ENCODE data around the gene SLC4A5.

SLC4A5 gene, protein sequence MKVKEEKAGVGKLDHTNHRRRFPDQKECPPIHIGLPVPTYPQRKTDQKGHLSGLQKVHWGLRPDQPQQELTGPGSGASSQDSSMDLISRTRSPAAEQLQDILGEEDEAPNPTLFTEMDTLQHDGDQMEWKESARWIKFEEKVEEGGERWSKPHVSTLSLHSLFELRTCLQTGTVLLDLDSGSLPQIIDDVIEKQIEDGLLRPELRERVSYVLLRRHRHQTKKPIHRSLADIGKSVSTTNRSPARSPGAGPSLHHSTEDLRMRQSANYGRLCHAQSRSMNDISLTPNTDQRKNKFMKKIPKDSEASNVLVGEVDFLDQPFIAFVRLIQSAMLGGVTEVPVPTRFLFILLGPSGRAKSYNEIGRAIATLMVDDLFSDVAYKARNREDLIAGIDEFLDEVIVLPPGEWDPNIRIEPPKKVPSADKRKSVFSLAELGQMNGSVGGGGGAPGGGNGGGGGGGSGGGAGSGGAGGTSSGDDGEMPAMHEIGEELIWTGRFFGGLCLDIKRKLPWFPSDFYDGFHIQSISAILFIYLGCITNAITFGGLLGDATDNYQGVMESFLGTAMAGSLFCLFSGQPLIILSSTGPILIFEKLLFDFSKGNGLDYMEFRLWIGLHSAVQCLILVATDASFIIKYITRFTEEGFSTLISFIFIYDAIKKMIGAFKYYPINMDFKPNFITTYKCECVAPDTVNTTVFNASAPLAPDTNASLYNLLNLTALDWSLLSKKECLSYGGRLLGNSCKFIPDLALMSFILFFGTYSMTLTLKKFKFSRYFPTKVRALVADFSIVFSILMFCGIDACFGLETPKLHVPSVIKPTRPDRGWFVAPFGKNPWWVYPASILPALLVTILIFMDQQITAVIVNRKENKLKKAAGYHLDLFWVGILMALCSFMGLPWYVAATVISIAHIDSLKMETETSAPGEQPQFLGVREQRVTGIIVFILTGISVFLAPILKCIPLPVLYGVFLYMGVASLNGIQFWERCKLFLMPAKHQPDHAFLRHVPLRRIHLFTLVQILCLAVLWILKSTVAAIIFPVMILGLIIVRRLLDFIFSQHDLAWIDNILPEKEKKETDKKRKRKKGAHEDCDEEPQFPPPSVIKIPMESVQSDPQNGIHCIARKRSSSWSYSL

DNA sequence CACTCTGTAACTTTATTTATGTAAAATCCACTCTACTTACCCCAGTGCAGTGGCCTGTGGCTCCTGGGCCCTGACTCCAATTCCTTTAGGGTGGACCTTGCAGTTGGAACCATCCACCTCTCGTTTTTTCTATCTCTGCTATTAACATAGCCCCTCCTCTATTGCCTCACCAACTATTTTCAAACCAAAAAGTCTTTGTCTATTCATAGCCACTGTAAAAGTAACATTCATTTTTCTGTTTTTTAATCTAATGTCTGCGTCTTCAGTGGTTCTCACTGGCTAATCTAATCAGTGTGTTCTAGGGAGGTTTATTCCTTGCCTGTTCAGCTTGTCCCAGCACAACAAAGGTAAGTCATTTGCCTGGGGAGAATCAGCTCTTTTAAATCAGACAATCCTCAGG is at the start of gene SLC4A5:
TSS of gene SLC4A5 (minus strand) at position 101 of the 400 bp plus-strand sequence. CDS start 28,393 bp downstream, outside the sequence.
- no peak for DNase-seq

DNA sequence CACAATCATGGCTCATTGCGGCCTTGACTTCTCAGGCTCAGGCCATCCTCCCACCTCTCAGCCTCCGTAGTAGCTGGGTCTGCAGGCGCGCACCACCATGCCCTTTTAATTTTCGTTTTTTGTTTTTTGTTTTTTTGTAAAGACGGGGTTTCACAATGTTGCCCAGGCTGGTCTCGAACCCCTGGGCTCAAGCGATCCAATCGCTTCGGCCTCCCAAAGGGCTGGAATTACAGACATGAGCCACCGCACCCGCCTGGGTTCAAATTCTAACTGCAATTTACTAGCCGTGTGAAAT is 49.2 kb upstream of the SLC4A5 start:
- no peak for DNase-seq

DNA sequence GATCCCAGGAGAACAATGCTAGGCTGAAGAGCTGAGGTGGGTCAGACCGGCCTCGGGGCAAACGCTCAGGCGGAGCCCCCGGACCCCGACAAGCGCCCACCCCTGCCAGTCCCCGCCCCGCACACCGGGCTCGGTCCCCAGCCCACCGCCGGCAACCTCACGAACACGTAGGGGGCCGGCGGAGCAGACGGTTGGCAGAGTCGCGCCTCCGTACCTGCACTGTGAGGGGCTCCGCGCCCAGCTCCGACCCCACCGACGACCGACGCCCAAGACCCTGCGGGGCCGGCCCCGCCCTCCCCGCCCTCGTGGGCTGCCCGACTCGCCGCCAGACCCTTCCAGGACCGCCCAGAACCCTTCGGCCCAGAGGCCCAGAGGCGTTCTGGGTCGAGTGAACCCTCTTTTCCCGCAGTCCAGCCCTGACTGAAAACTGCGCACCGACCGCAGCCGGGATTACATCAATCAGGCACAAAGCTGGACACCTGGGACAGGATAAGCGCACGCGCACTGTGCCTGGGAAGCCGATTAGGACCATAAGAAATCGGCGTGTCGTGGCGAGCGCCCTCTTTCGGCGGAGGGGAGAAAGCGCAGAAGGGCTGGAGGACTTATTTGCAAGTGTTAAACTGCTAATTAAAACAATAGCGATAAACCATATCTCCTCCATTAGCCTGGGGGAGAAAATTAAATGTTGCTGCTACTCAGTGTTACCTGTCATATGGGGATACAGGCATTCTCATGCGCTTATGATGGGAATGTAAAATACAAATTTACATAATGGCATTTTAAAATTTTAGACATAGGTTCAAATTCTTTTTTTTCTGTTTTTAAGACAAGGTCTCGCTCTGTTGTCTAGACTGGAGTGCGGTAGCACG is 48.6 kb upstream of the SLC4A5 start:
- DNase-seq = peak; percentile 92

DNA sequence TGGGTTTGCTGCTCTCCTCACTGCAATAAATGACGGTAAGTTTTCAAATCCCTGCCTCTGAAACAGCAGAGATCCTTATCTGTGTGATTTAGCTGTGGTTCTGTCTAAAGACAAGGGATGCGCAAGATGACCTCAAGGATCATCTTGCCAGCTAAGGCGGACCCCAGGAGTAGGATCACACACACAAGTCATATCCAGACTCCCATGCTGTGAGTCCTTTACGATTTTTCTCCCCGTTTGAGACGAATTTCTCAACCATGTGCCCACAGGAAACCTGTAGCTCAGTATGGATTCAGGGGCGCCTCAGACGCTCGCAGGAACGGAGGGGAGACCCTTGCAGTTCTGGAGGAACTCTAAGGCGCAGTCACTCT is 48.0 kb upstream of the SLC4A5 start:
- no peak for DNase-seq

DNA sequence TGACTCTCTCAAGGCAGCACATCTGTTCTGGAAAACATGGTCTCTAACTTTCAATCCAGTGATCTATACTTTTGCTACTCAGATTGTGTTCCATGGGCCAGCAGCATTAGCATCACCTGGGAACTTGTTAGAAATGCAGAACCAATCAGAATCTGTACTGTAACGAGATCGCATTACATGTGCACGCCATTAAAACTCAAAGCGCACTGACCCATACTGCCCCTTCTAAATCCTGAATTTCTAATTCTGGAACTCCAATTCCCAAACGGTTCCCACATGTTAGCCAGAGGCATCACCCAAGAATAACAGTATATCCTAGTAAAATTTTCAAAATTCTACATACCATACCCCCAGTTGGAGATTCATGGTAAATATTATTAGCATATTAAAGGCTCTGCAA is 47.4 kb upstream of the SLC4A5 start:
- DNase-seq = no peak

DNA sequence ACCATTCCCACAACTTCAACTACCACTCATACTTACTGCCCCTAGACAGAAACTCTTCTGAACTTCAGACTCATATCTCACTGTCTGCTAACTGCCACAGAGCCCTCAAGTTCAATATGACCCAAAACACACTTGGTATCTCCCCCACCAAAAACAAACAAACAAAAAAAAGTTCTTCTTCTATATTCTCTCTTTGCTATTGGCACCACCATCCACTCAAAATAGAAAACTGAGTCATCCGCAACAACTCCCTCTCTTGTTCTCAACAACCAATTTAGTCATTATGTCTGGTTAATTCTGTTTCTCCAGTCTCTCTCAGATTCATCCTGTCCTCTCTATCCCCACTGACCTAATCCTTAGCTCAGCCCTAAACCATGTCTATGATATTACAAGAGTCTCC is 44.1 kb upstream of the SLC4A5 start:
- no peak for DNase-seq

DNA sequence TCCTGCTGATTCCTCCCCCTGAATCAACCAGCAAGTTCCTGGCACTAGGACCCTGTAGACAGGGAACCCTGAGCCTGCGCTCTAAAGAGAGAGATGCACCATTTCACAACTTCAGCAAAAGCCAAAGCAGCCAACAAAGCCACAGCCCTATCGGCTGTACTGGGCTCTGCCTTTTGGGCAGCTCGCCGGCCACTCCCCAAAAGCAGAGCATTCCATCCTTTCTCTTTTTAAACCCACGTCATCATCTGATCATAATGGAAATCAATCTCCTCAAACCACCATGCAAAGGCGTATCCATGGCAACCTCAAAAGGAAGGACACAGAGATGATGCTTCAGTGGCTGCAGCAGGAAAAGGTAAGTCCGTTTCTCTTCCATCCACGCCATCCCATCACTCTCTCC is 42.2 kb upstream of the SLC4A5 start:
- DNase-seq = no peak

DNA sequence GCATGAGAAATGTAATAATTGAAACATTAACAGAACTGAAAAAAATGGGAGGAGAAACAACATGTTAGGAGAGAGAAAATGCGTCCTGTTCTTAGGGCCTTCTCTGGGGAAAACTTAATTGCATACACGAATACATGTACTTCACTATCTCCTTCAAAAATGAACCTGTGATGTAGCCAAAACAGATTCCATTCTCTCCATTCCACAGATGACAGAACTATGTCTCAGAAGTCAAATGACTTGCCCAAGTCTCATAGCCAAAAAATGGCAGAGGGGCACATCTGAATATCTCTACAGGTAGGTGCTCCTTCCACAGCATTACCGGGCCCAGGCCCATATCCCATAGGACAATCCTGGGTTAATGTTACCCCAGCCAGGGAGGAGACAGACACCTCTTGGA is 40.8 kb upstream of the SLC4A5 start:
- DNase-seq = no peak

DNA sequence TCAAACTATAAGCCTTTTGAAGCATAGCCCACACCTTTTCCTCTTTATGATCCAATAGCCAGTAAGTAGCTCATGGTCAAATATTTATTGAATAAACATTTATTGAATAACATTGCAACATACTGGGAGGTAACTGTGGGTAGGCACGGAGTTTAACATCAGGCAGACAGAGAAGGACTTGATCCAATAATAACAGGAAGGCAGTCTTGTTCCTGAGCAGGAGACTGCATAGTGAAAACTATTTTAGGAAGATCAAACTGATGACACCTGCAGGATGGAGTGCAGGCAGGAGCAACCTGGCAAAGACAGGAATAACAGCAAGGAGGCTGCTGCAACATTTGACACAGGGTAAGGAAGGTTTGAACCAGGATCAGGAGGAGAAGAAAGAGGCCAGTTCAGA is 40.0 kb upstream of the SLC4A5 start:
- DNase-seq = no peak

DNA sequence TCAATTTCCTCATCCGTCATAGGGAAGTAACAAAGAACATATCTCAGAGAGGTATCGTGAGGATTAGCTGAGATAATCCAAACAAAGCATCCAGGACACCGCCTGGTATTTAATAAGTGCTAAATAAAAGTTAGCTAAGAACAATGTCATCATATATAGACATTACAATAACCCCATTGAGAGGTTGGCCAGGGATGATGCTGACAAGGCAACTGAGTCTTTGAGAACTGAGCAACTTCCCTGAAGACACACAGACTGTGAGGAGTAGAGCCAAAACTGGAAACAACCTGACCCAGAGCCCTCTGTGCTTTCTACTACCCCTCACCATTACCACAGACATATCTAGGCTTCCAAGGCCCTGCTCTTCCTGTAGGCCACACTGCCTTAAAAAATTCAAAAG is 38.5 kb upstream of the SLC4A5 start:
- no peak for DNase-seq

DNA sequence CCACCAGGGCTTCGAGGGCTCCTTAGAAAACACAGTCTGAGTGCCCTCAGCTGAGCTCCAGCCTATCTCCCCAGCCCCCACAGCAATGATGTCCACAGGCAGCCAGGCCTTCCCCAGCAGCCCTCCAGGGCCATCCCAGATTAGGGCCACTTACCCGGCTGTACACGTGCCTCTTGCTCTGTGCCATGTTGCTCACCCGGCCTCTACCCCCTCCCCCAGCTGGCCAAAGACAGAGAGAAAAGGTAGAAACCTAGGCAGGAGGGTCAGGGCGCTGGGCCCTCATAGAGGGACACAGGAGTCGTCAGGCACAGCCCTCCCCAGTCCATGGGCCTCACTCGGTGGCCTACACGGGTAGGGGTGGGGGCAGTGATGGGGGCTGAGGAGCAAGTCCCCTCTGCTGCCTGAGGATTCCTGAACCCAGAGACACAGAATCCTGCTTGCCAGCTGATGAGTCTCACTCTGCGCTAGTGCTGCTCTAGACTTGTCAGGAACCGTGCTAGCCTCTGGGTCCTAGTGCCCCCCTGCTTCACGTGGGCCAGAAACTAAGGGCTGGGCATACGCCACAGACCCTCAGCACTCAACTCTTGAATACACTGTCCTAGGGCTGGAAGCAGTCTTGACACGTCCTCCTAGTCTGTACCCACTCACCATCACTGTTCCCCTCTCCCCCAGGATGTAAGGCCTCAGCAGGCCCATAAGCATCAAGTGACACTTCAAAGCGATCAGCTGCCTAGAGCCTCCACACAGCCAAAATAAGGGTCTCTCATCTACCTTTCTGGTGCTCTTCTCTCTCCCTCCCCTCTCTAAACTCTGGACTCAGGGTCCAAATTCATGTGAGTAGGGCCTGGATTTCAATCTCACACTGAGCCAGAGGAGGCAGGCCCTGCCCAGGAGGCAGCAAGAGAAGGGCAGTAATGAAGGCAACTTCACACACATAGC is 36.9 kb upstream of the SLC4A5 start, which contains the start of gene DCTN1:
TSS of gene DCTN1 (minus strand) at position 461 of the 939 bp plus-strand sequence. CDS start at position 187, 274 bp downstream.
- DNase-seq = no peak

DNA sequence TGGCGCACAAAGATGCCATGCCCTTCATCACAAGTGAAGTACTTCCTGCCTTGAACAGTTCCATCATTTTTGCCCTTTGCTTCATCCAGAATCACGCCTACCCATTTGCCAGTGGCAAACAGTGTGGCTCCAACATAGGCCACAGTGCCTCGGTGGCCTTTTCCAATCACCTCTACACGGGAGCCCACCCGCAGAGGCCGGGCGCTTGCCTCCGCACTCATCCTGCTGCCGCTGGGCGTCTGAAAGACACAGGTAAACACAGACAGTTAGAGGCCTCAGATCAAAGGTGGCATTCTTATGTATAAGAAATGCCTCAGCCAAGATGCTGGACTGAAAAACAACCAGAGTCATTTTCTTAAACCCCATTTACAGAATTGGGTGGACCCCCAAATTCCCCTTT is 34.8 kb upstream of the SLC4A5 start:
- DNase-seq = no peak

DNA sequence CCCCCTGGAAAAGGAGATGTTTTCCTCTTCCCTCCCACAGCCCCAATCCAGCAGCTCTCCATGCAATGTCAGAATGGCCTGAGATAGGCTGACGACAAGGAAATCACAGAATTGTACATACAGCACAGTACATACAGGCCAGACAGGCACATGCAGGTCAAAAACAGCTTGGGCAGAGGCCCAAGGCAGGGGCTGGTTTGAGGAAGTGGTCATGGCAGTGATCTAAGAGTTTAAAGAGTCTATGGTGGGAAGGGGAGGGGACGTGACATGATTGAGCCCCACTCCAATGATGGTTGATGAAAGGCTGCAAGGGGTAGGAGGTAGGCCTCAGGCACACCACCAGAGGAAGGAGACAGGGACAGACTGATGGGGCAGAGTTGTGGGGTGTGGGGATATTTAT is 32.6 kb upstream of the SLC4A5 start:
- no peak for DNase-seq

DNA sequence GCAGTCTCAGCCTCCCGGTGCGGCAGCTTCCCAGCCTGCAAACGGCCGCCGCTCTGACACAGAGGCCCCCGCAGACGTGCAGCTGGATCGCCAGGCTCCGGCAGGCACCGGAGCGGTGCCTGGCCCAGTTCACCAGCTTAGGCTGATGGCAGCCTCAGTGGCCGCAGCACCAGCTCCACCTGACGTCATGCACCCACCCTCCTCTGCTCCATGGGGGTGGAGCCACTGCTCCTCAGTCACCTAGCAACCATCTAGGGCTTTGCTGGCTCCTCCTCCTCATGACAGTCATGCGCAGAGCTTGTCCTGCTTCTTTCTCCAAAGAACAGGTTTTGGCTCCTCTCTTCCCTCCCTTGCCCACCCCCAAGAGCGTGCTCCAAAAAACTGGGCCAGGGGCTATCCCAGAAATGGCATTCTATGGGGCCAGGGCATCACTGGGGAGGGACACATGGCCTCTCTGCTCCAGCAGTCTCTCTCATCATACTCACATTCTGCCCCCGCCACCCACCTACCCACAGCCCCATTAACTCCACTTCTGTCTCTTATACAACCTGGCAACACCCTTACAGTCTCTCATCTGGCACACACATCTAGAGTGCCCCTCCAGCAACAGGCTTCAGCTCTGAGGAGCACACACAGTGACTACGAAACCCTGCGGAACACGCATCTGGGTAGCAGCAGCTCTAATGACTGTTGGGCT is 31.4 kb upstream of the SLC4A5 start:
- no peak for DNase-seq

DNA sequence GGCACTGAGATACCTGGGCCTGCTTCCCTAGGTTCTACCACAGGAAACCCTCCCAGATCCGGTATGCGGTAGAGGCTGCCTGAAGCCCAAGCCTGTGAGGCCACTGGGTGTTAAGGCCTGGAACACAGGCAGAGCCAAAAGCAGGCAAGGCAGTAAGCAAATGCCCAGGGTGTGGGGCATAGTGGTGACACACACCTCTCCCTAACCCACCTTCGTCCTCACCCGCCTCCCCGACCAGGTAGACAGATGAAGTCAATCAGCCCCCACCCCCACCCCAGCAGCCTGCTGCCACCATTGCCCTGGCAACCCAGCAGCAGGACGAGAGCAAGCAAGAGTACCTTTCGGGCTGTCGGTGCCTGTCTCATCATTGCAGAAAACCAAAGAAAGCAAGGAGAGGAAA is 30.8 kb upstream of the SLC4A5 start:
- DNase-seq = no peak

DNA sequence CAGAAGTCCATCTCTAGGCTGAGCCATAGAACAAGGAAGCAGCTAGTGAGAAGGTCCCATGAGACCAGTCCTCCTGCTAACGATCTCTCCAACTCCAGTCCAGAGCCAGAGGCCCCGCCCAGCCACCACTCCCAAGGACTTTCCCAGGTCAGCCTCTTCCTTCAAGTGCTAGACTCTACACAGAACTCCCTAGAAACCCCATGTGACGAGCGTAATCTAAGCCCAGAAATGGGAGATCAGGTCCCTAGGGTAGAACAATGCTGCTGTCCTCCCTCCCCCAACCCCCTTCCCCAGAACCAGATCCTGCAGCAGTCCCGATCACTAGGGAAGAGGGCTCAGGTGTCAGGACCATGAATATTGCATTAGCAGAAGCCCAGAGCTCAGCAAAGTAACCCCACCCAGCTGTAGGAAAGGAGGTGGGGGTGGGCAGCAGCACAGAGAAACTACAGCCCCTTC is 30.0 kb upstream of the SLC4A5 start:
- no peak for DNase-seq

DNA sequence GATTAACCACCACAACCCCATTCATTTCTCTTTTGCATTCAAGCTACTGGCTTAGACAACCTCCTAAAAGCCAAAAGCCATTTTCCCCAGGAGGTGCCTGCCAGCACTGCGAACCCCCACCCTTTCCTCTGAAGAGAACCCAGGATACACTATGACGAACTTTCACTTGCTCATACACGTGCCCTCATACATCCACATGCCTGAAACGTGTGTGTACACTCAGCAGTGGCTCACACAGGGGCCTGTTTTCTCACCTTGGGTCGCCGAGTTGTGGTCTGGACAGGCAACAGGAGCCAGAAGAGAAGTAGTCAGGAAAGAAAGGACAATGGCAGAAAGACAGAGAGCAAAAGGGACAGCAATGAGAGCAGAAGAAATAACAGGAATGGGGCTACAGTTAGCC is 29.5 kb upstream of the SLC4A5 start:
- no peak for DNase-seq

DNA sequence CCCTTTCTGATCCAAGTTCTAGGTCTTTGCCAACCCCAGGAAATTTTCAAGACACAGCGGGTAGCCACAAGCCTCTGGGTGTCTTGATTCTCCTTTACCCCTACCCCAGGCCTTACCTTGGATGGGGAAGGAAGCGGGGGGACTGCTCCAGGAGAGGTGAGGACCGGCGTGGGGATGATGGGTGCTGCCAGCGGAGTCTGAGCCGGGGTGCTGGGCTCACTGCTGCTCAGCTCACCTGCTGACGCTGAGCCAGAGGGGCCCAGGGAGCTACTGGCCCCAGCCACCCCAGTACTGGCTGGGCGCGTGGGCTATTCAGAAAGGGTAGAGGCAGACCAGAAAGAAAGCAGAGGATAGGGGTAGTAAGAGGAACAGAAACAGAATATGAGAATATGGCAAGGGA is 28.2 kb upstream of the SLC4A5 start:
- DNase-seq = no peak

DNA sequence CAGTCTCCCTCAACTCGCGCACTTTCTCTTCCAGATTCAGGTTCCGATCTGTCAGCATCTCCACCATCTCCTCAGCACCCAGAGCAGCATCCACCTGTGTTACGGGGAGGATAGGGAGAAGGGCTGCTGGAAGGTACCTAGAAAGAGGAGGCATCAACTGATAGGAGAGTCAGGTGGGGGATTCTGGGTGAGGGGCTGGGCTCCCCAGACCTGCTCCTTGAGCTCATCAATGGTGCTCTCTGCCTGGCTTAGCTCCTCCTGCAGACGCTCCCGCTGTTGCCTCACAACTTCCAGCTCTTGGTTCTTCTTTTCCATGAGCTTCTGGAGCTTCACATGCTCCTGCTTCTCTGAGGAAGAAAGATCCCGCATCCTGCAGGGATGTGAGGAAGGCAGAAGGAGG is 26.8 kb upstream of the SLC4A5 start:
- DNase-seq = no peak

DNA sequence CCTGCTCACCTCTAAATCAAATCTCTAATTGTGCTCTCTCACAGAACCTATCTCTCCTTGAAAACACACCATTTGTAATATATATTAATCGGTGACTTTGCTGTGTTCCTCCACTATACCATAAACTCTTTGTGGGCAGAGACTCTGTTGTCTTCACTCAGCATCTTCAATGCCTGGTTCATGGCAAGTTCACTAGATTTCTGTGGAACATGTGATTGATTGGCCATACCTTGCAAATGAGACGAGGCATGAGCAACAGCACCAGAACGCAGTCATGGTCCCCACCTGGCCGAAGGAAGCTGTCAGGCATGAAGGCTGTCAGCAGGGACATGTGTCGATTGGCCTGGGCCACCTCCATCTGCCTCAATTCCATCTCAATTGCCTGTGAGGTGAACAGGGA is 25.3 kb upstream of the SLC4A5 start:
- DNase-seq = no peak

DNA sequence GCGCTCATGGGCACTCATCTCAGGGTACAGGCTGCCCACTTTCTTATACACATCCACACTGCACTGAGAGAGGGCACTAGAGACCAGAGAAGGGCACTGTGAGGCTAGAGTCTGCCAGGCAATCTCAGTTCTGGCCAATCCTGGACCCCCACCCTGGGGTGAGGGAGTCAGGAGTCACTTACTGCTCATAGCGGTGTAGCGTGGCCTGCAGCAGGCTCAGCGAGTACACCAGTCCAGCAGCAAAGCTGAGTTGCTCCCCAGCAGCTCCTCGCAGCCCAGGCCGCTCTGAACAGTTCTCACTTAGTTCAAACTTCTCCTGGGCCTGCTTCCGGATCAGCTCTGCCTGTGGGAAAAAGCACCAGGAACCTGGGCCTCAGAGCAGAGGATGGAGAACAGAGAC is 24.6 kb upstream of the SLC4A5 start:
- no peak for DNase-seq

Data from CD4-positive, alpha-beta T cell treated with Interferon gamma for 1 hour (primary cell).